Measurements from ENCODE around the gene TRIM41. TPM values are rescaled to one million over a fixed set of nuclear protein-coding genes. Genes with fewer than 3 reads are reported as not detected.

The TRIM41 gene
- total and polyA plus RNA-seq, 2 of the 13 experiments (the other 11 are each of a cell fraction or from before 2014, with no cell fraction given): 10.2 to 16.7 TPM

DNA sequence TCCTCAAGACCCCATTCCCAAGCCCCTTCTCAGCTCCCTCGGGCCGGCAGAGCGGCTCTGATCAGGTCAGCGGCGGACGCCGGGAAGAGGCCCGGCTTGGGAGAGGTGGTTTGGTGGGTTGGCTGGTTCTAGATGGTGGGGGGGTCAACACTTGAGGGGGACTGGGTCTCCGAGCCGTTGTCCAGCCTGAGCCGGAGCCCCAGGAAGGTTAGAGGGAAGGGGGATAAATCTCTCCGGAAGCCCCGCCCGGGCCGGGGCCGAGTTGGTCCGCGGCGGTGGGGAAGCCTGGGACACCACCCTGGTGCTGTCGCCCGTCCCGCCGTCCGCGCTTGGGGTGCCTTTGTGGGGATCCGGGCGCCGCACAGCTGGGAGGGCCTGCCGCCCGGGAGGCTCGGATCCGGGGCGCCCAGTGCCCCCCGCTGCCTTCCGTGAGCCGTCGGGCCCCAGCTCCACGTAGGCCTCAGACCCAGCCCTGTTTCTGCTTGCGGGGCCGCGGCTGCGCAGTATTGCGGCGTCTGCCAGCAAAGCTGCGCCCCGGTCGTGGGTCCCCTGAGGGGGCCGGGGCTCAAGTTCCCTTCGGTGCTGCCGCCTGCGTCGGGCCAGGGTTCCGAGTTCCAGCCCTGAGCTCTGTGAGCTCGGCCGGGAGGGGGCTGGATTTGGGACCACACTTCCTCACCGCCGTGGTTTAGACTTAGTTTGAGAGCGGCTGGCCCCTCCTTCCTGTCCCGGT lies 38.4 kb downstream of the TRIM41 start (continued):
- no peak for TF ChIP-seq SKI (IDR thresholded peaks at IDR 0.05; ENCODE audit: partially characterized antibody)
- 0 out of 2 replicates have a peak, but pooled peaks have one; percentile 10 for TF ChIP-seq ZNF510 (CRISPR knock-in tag; IDR thresholded peaks at IDR 0.05; ENCODE audit: low read depth)
- TF ChIP-seq ZNF737 (CRISPR knock-in tag; IDR thresholded peaks at IDR 0.05; ENCODE audit: borderline replicate concordance): no peak
- TF ChIP-seq, protein P1, sequence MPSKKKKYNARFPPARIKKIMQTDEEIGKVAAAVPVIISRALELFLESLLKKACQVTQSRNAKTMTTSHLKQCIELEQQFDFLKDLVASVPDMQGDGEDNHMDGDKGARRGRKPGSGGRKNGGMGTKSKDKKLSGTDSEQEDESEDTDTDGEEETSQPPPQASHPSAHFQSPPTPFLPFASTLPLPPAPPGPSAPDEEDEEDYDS (CRISPR knock-in tag; IDR thresholded peaks at IDR 0.05): no peak
- TF ChIP-seq XRCC5 (optimal IDR thresholded peaks at IDR 0.05; ENCODE audit: low read length): no peak
- peak; percentile 75; the same call in 1 of the 2 replicates for TF ChIP-seq ZNF839 (CRISPR knock-in tag; IDR thresholded peaks at IDR 0.05; ENCODE audit: borderline replicate concordance)
- TF ChIP-seq SMAD1 (CRISPR knock-in tag; IDR thresholded peaks at IDR 0.05; ENCODE audit: borderline replicate concordance, low read depth): no peak
- TF ChIP-seq CBX1 (IDR thresholded peaks at IDR 0.05; ENCODE audit: low read depth): no peak
- TF ChIP-seq RXRA (CRISPR knock-in tag; IDR thresholded peaks at IDR 0.05): no peak
- TF ChIP-seq ZNF792 (CRISPR knock-in tag; IDR thresholded peaks at IDR 0.05): no peak
- 0 out of 2 replicates have a peak, but pooled peaks have one; percentile 66 for TF ChIP-seq TP53 (CRISPR knock-in tag; conservative IDR thresholded peaks at IDR 0.05)
- TF ChIP-seq SATB2 (CRISPR knock-in tag; IDR thresholded peaks at IDR 0.05): no peak
- TF ChIP-seq ZNF782 (CRISPR knock-in tag; IDR thresholded peaks at IDR 0.05; ENCODE audit: borderline replicate concordance): no peak
- TF ChIP-seq ZSCAN22 (CRISPR knock-in tag; IDR thresholded peaks at IDR 0.05): no peak
- TF ChIP-seq, protein P2, sequence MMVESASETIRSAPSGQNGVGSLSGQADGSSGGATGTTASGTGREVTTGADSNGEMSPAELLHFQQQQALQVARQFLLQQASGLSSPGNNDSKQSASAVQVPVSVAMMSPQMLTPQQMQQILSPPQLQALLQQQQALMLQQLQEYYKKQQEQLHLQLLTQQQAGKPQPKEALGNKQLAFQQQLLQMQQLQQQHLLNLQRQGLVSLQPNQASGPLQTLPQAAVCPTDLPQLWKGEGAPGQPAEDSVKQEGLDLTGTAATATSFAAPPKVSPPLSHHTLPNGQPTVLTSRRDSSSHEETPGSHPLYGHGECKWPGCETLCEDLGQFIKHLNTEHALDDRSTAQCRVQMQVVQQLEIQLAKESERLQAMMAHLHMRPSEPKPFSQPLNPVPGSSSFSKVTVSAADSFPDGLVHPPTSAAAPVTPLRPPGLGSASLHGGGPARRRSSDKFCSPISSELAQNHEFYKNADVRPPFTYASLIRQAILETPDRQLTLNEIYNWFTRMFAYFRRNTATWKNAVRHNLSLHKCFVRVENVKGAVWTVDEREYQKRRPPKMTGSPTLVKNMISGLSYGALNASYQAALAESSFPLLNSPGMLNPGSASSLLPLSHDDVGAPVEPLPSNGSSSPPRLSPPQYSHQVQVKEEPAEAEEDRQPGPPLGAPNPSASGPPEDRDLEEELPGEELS (CRISPR knock-in tag; IDR thresholded peaks at IDR 0.05): peak; percentile 31; the same call in 1 of the 2 replicates
- TF ChIP-seq ZNF720 (CRISPR knock-in tag; IDR thresholded peaks at IDR 0.05): no peak
- 0 out of 2 replicates have a peak, but pooled peaks have one; percentile 71 for TF ChIP-seq ZNF205 (CRISPR knock-in tag; IDR thresholded peaks at IDR 0.05)
- no peak for TF ChIP-seq NFE2L2 (IDR thresholded peaks at IDR 0.05; ENCODE audit: low read length)
- TF ChIP-seq, protein P3, sequence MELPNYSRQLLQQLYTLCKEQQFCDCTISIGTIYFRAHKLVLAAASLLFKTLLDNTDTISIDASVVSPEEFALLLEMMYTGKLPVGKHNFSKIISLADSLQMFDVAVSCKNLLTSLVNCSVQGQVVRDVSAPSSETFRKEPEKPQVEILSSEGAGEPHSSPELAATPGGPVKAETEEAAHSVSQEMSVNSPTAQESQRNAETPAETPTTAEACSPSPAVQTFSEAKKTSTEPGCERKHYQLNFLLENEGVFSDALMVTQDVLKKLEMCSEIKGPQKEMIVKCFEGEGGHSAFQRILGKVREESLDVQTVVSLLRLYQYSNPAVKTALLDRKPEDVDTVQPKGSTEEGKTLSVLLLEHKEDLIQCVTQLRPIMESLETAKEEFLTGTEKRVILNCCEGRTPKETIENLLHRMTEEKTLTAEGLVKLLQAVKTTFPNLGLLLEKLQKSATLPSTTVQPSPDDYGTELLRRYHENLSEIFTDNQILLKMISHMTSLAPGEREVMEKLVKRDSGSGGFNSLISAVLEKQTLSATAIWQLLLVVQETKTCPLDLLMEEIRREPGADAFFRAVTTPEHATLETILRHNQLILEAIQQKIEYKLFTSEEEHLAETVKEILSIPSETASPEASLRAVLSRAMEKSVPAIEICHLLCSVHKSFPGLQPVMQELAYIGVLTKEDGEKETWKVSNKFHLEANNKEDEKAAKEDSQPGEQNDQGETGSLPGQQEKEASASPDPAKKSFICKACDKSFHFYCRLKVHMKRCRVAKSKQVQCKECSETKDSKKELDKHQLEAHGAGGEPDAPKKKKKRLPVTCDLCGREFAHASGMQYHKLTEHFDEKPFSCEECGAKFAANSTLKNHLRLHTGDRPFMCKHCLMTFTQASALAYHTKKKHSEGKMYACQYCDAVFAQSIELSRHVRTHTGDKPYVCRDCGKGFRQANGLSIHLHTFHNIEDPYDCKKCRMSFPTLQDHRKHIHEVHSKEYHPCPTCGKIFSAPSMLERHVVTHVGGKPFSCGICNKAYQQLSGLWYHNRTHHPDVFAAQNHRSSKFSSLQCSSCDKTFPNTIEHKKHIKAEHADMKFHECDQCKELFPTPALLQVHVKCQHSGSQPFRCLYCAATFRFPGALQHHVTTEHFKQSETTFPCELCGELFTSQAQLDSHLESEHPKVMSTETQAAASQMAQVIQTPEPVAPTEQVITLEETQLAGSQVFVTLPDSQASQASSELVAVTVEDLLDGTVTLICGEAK (IDR thresholded peaks at IDR 0.05): no peak
- TF ChIP-seq, protein P3 (CRISPR knock-in tag; IDR thresholded peaks at IDR 0.05): no peak; the same call in 1 of the 2 replicates
- TF ChIP-seq ISL2 (CRISPR knock-in tag; IDR thresholded peaks at IDR 0.05): peak; percentile 54
